HK-2 (cell line): ENCODE measurements around the gene KRT81.
A peak's percentile ranks its signal among the peaks of the same experiment; 100 is the strongest.
"Not testable (repeated sequence)": the region's sequence is repeated elsewhere in the genome, so short reads cannot be mapped to it uniquely, and the experiment has no call there.

Experiments
- DNase-seq: peaks from one replicate; pipeline ENCODE4 v3.0.0-alpha.2; 2018; ENCODE audit not compliant: unreplicated experiment

Gene KRT81

GRCh38 chr12:52253391-52254179 lies 37.7 kb downstream of the KRT81 start:
- no peak for DNase-seq

- DNase-seq = no peak
These were observed 38.5 kb downstream of the KRT81 start for GRCh38 chr12:52252728-52253343.

DNA sequence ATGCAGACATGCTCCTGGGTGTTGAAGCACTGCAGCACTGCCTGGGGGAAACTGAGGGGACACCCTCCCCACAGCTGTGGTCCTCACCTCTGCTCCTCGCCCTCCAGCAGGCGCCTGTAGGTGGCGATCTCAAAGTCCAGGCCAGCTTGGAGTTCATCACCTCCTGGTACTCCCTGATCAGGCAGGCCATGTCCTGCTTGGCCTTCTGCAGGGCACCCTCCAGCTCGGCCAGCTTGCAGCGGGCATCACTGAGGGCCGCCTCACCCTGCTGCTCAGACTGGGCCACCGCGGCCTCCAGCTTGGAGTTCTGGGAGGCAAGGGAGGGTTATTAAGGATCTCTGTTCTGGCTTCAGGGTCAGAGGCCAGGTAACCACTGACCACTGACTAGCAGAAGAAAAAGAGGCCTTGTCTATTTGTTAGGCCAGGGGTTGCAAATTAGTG lies 39.1 kb downstream of the KRT81 start:
- DNase-seq = not testable (repeated sequence)

DNA sequence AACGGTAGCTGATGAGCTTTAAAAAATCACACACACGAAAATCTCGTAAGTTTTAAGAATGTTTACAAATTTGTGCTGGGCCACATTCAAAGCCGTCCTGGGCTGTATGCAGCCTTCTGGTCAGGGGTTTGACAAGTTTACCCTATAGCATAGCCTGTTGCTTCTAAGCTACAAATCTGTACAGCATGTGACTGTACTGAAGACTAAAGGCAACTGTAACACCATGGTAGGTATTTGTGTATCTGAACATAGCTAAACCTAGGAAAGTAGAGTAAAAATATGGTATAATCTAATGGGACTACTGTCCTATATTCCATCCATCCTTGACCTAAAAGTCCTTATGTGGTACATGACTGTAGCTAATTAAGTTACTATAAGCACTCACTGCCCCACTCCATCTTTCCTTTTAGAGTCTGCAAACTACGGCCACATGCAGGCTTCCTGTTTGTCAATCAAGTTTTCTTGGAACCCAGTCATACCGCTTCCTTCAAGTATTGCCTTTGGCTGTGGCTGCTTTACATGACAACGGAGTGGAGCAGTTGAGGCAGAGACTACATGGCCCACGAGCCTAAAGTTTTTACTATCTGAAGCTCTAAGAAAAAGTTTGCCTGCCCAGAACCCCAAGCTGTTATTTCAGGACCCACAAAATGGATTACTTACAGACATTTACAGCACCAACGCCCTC lies 39.8 kb downstream of the KRT81 start:
- no peak for DNase-seq

- DNase-seq = no peak
These were observed 41.0 kb downstream of the KRT81 start for GRCh38 chr12:52250048-52250990.

GRCh38 chr12:52249511-52250047 lies 41.8 kb downstream of the KRT81 start:
- DNase-seq = no peak

- no peak for DNase-seq
These were observed 42.5 kb downstream of the KRT81 start for GRCh38 chr12:52248541-52249461.

DNA sequence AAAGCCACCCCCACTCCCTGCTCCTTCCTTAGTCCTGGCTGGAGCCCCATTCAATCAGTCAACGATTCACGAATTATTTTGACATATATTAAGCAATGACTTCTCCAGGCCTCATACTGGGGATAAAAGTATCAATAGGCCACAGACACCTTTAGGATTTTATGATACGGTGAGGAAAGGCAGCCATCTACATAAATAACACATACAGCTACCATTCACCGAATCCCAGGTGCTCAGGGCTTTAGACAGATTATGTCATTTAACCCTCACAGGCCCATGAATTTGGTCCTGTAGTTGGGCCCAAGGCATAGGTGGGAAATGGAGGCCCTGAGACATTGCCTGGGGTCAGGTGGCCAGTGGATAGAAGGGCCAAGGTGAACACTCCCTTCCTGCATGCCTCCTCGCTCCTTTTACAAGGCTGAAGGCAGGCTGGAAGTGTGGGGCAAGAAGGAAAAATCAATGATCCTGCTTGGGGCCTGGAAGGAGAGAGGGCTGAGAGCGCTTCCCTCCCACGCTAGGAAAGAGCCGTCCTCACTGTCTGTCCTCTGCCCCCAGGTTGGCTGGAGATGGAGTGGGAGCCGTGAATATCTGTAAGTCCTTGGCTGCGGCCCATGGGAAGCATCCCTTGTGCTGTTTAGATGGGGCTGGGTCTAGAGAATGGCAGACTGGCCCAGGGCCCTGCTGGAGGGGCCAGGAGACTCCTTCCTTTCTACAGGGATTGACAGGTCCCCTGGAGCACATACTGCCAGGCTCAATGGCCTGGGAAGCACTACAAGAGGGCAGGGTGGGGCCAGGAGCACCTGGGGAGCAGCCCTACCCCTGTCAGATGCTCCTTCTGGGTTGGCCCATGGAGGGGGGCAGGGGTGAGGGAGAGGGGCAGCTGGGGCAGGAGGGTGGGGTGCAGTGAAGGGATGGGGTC lies 43.5 kb downstream of the KRT81 start:
- no peak for DNase-seq

DNA sequence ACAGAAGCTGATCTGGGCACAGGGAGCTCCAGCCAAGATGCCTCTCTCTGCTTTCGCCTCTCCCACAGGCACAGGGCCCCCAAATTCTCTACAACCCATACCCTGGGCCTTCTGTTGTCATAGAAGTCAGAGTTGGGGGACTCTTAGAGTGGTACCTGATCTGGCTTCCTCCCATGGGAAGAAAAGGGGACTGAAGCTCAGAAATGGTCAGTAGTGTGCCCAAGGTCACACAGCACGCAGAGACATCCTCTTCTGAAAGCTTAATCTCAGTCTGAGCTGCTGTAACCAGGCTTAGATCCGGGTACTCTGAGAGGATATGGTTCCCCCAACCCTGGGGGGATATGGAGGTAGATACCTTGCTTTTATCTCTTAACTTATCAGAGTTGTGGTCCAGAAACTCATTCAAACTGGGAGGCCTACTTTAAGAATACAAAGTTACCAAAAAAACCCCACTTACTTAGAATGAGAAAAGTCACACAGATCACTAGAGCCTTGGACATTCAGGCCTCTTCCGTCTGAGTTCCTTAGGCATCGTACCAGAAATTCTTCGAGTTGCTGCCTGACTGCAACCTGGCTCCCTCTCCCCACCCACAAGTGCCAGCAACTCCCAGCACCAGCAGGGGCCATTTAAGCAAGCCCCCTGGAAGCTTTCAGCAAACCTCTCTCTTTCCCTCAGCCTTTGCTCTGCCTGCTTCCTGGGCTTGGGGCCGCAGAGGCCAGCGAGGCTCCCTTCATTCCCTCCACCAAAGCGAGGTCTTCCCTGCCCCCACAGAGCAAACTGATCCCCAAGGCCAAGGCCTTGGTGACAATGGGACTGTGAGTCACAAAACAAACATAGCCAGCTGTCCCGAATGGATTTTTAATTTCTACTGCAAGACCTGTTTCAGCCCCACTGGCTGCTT lies 44.4 kb downstream of the KRT81 start:
- no peak for DNase-seq

- no peak for DNase-seq
These were observed 45.3 kb downstream of the KRT81 start for GRCh38 chr12:52245962-52246569.

- DNase-seq = no peak
These were observed 45.9 kb downstream of the KRT81 start for GRCh38 chr12:52245259-52245961.

DNA sequence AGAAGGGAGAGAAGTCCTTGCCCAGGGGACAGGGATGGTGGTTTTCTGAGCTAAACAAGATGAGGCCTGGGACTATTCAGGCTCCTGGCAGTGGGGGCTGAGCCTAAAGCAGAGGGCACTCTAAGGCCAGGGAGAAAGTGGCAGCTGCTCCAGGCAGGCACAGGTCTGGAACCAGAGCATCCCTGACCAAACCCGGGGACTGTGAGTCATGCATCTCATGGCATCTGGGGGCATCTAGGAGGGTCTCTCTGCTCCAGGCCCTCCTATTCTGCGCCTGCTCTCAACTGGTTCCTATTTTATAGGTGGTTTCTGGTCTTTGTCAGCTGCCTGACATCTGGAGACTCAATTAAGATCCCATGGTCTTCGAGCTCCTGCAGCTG lies 46.7 kb downstream of the KRT81 start:
- no peak for DNase-seq

GRCh38 chr12:52243856-52244614 lies 47.3 kb downstream of the KRT81 start:
- peak; percentile 87 for DNase-seq

DNA sequence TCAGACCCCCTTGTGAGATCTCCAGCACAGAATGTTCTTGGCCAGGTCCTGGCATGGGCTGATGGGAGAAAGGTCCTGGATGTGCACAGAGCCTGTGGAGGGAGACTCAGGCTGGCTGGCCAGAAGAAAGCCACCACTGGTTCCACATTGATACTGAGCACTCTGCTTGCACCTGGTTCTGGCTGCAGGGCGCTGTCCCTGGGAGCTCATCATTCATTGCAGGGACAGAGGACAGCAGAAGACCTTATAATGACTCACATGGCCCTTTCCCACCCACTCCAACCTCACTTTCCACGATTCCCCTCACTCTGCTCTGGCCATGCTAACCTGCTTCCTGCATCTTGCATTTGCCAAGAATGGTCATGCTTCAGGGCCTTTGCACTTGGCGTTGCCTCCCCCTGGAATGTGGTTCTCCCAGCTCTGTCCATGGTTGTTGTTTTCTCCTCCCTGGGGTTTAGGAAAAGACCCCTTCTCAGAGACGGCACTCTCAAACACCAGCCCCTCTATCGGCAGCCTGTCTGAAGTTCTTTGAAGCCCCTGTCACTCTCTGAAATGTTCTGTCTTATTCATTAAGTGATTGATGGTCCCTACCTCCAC lies 48.0 kb downstream of the KRT81 start:
- peak; percentile 62 for DNase-seq

- DNase-seq = no peak
These were observed 48.7 kb downstream of the KRT81 start for GRCh38 chr12:52242442-52243258.
